ENCODE results near the gene VAV3.

The VAV3 gene

GRCh38 chr1:107810291-107810951 is 154.6 kb downstream of the VAV3 start:
- Histone ChIP-seq H3K27me3 (ENCODE audit: control insufficient read depth, insufficient read depth, low read length) (no peaks in the 10 kb centered on the region), H3K9me3 (ENCODE audit: control insufficient read depth, insufficient read depth, low read depth, low read length) (no peaks in the 10 kb centered on the region), H3K4me1 (ENCODE audit: control insufficient read depth, insufficient read depth, low read length) (peaks cover 11% of the 10 kb centered on the region; the same call in 1 of the 2 replicates), H3K27ac (ENCODE audit: low read depth, low read length) (no peak overlapping the region), H3K36me3 (ENCODE audit: control insufficient read depth, insufficient read depth, low read length) (no peaks in the 10 kb centered on the region), H3K4me3 (ENCODE audit: low read depth, low read length) (no peak overlapping the region), H3K9ac (ENCODE audit: low read length) (no peak overlapping the region)

DNA sequence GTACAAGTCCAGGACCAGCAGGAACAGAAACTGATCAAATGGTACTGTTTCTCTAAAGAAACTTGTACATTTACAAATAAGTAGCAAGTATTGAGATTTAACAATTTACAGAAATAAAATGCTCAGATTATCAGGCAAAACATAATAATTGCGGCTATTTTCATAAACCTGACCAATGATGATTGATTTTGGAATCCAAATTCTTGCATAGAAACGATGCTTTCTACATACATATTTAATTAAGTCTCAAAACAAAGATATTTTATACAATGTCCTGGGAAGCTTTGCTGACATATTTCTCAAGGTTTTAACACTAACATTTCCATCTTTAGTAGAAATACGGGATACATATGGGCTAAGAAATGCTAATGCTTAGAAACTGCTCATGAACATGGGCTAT is 157.1 kb downstream of the VAV3 start:
- no peak overlapping the region for H3K9ac ChIP-seq (ENCODE audit: low read length)
- H3K27me3 ChIP-seq (ENCODE audit: control insufficient read depth, insufficient read depth, low read length) = no peaks in the 10 kb centered on the region
- H3K36me3 ChIP-seq (ENCODE audit: control insufficient read depth, insufficient read depth, low read length) = no peaks in the 10 kb centered on the region
- H3K4me3 ChIP-seq (ENCODE audit: low read depth, low read length) = no peak overlapping the region
- peaks cover 30% of the 10 kb centered on the region; the same call in 1 of the 2 replicates for H3K4me1 ChIP-seq (ENCODE audit: control insufficient read depth, insufficient read depth, low read length)
- no peaks in the 10 kb centered on the region for H3K9me3 ChIP-seq (ENCODE audit: control insufficient read depth, insufficient read depth, low read depth, low read length)
- H3K27ac ChIP-seq (ENCODE audit: low read depth, low read length) = no peak overlapping the region

DNA sequence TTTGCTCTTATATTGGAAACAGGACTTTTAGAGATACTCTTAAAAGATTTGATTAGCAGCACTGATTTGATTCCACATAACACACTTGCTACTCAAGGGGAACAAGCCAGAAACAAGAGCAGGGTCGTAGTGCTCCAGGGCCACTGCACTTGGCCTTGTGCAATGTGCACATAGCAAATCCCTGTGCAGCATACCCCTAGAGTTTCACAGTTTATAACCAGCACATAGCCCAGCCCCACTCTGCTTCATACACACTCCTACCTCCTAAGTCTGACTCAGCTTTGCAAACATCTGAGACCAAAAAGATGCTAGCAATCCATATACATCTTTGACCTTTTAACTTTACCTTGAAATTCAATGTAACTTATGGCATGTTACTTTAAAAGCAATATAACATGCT is 157.6 kb downstream of the VAV3 start:
- H3K9me3 ChIP-seq (ENCODE audit: control insufficient read depth, insufficient read depth, low read depth, low read length) = no peaks in the 10 kb centered on the region
- H3K4me1 ChIP-seq (ENCODE audit: control insufficient read depth, insufficient read depth, low read length) = peaks cover 30% of the 10 kb centered on the region; the same call in 1 of the 2 replicates
- no peak overlapping the region for H3K27ac ChIP-seq (ENCODE audit: low read depth, low read length)
- no peaks in the 10 kb centered on the region for H3K36me3 ChIP-seq (ENCODE audit: control insufficient read depth, insufficient read depth, low read length)
- H3K9ac ChIP-seq (ENCODE audit: low read length) = no peak overlapping the region
- no peak overlapping the region for H3K4me3 ChIP-seq (ENCODE audit: low read depth, low read length)
- H3K27me3 ChIP-seq (ENCODE audit: control insufficient read depth, insufficient read depth, low read length) = no peaks in the 10 kb centered on the region

DNA sequence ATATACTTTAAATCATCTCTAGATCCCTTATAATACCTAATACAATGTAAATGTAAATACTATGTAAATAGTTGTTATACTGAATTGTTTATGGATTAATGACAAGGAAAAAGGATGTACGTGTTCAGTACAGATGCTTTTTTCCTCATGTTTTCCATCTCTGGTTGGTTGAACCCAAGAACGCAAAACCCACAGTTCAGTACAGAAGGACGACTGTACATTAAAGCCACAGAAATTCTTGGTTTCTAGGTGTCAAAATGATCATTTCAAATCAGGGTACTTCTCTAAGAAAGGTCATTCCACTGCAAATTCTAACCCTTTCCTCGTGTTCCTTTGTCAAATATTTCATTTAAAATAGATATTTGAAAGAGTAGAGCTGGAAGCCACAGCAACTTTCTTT is 158.1 kb downstream of the VAV3 start:
- Histone ChIP-seq H3K27me3 (ENCODE audit: control insufficient read depth, insufficient read depth, low read length) (no peaks in the 10 kb centered on the region), H3K4me1 (ENCODE audit: control insufficient read depth, insufficient read depth, low read length) (peaks cover 30% of the 10 kb centered on the region; the same call in 1 of the 2 replicates), H3K9me3 (ENCODE audit: control insufficient read depth, insufficient read depth, low read depth, low read length) (no peaks in the 10 kb centered on the region), H3K4me3 (ENCODE audit: low read depth, low read length) (no peak overlapping the region), H3K9ac (ENCODE audit: low read length) (no peak overlapping the region), H3K27ac (ENCODE audit: low read depth, low read length) (no peak overlapping the region), H3K36me3 (ENCODE audit: control insufficient read depth, insufficient read depth, low read length) (no peaks in the 10 kb centered on the region)

DNA sequence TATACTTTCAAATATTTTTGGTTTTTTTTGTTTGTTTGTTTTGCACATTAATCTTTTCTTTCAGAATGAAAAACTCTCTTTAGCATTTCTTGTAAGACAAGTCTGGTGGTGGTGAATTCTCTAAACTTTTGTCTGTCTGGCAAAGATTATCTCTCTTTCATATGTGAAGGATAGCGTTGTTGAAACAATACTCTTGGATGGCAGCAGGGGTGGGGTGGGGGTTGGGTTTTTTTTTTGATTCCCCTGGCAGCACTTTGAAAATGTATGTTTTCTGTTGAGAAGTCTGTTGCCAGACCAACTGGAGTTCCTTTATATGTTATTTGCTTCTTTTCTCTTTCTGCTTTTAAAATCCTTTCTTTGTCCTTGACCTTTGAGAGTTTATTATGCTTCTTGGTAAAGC is 160.2 kb downstream of the VAV3 start:
- Histone ChIP-seq H3K4me3 (ENCODE audit: low read depth, low read length) (no peak overlapping the region), H3K27me3 (ENCODE audit: control insufficient read depth, insufficient read depth, low read length) (no peaks in the 10 kb centered on the region), H3K27ac (ENCODE audit: low read depth, low read length) (0 out of 2 replicates have a peak overlapping the region, but pooled peaks have one; percentile 9), H3K4me1 (ENCODE audit: control insufficient read depth, insufficient read depth, low read length) (peaks cover 30% of the 10 kb centered on the region; the same call in 1 of the 2 replicates), H3K9ac (ENCODE audit: low read length) (no peak overlapping the region), H3K36me3 (ENCODE audit: control insufficient read depth, insufficient read depth, low read length) (no peaks in the 10 kb centered on the region), H3K9me3 (ENCODE audit: control insufficient read depth, insufficient read depth, low read depth, low read length) (peaks cover 7% of the 10 kb centered on the region; the same call in 1 of the 2 replicates)

- peak overlapping the region; percentile 9; the same call in 1 of the 2 replicates for H3K27ac ChIP-seq (ENCODE audit: low read depth, low read length)
- peaks cover 30% of the 10 kb centered on the region; the same call in 1 of the 2 replicates for H3K4me1 ChIP-seq (ENCODE audit: control insufficient read depth, insufficient read depth, low read length)
- H3K4me3 ChIP-seq (ENCODE audit: low read depth, low read length) = no peak overlapping the region
- no peak overlapping the region for H3K9ac ChIP-seq (ENCODE audit: low read length)
- no peaks in the 10 kb centered on the region for H3K36me3 ChIP-seq (ENCODE audit: control insufficient read depth, insufficient read depth, low read length)
- no peaks in the 10 kb centered on the region for H3K27me3 ChIP-seq (ENCODE audit: control insufficient read depth, insufficient read depth, low read length)
- peaks cover 7% of the 10 kb centered on the region; the same call in 1 of the 2 replicates for H3K9me3 ChIP-seq (ENCODE audit: control insufficient read depth, insufficient read depth, low read depth, low read length)
These were observed 160.8 kb downstream of the VAV3 start for GRCh38 chr1:107804134-107804533.

GRCh38 chr1:107803579-107803978 is 161.4 kb downstream of the VAV3 start:
- H3K4me1 ChIP-seq (ENCODE audit: control insufficient read depth, insufficient read depth, low read length) = peaks cover 30% of the 10 kb centered on the region; the same call in 1 of the 2 replicates
- no peak overlapping the region for H3K4me3 ChIP-seq (ENCODE audit: low read depth, low read length)
- H3K9ac ChIP-seq (ENCODE audit: low read length) = no peak overlapping the region
- no peaks in the 10 kb centered on the region for H3K36me3 ChIP-seq (ENCODE audit: control insufficient read depth, insufficient read depth, low read length)
- H3K27me3 ChIP-seq (ENCODE audit: control insufficient read depth, insufficient read depth, low read length) = no peaks in the 10 kb centered on the region
- H3K9me3 ChIP-seq (ENCODE audit: control insufficient read depth, insufficient read depth, low read depth, low read length) = peaks cover 7% of the 10 kb centered on the region; the same call in 1 of the 2 replicates
- H3K27ac ChIP-seq (ENCODE audit: low read depth, low read length) = no peak overlapping the region

DNA sequence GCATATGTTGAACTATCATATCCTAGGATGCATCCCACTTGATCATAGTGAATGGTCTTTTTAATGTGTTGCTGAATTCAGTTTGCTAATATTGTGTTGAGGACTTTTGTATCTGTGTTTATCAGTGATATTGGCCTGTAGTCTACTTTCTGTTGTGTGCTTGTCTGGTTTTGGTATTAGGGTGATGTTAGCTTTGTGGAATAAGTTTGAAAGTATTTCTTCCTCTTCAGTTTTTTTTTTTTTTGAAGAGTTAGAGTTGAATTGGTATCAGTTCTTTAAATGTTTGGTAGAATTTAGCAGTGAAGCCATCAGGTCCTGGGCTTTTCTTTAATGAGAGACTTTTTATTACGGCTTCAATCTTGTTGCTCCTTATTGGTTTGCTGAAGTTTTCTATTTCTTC is 162.3 kb downstream of the VAV3 start:
- Histone ChIP-seq H3K4me3 (ENCODE audit: low read depth, low read length) (no peak overlapping the region), H3K27me3 (ENCODE audit: control insufficient read depth, insufficient read depth, low read length) (no peaks in the 10 kb centered on the region), H3K9ac (ENCODE audit: low read length) (no peak overlapping the region), H3K9me3 (ENCODE audit: control insufficient read depth, insufficient read depth, low read depth, low read length) (peaks cover 7% of the 10 kb centered on the region; the same call in 1 of the 2 replicates), H3K4me1 (ENCODE audit: control insufficient read depth, insufficient read depth, low read length) (peaks cover 30% of the 10 kb centered on the region; the same call in 1 of the 2 replicates), H3K27ac (ENCODE audit: low read depth, low read length) (no peak overlapping the region), H3K36me3 (ENCODE audit: control insufficient read depth, insufficient read depth, low read length) (no peaks in the 10 kb centered on the region)

DNA sequence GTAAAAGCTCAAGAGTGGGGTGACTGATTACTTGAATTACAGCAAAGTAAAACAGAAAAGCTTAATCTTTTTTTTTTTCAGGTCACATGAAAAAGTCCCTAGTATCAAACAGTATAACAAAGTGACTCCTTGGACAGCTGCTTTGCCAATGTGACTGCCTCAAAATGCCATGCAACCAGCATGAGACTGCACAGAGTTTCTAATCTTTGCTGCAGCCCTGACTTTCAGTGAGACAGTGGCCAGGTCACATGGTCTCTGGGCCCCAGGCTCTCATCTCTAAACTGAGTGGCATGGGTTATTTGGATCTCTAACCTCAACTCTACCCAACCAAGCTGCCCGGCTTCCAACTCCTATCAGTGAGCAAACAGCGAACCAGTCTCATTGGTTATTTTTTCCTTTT is 169.0 kb downstream of the VAV3 start:
- Histone ChIP-seq H3K4me1 (ENCODE audit: control insufficient read depth, insufficient read depth, low read length) (0 out of 2 replicates have a peak, but pooled peaks cover 6% of the 10 kb centered on the region), H3K4me3 (ENCODE audit: low read depth, low read length) (no peak overlapping the region), H3K27ac (ENCODE audit: low read depth, low read length) (no peak overlapping the region), H3K9me3 (ENCODE audit: control insufficient read depth, insufficient read depth, low read depth, low read length) (peaks cover 4% of the 10 kb centered on the region; the same call in 1 of the 2 replicates), H3K36me3 (ENCODE audit: control insufficient read depth, insufficient read depth, low read length) (no peaks in the 10 kb centered on the region), H3K9ac (ENCODE audit: low read length) (no peak overlapping the region), H3K27me3 (ENCODE audit: control insufficient read depth, insufficient read depth, low read length) (no peaks in the 10 kb centered on the region)

GRCh38 chr1:107795441-107795840 is 169.5 kb downstream of the VAV3 start:
- Histone ChIP-seq H3K4me1 (ENCODE audit: control insufficient read depth, insufficient read depth, low read length) (0 out of 2 replicates have a peak, but pooled peaks cover 6% of the 10 kb centered on the region), H3K4me3 (ENCODE audit: low read depth, low read length) (no peak overlapping the region), H3K27me3 (ENCODE audit: control insufficient read depth, insufficient read depth, low read length) (no peaks in the 10 kb centered on the region), H3K36me3 (ENCODE audit: control insufficient read depth, insufficient read depth, low read length) (no peaks in the 10 kb centered on the region), H3K9me3 (ENCODE audit: control insufficient read depth, insufficient read depth, low read depth, low read length) (no peaks in the 10 kb centered on the region), H3K27ac (ENCODE audit: low read depth, low read length) (no peak overlapping the region), H3K9ac (ENCODE audit: low read length) (no peak overlapping the region)

- Histone ChIP-seq H3K27ac (ENCODE audit: low read depth, low read length) (no peak overlapping the region), H3K9me3 (ENCODE audit: control insufficient read depth, insufficient read depth, low read depth, low read length) (no peaks in the 10 kb centered on the region), H3K4me3 (ENCODE audit: low read depth, low read length) (no peak overlapping the region), H3K27me3 (ENCODE audit: control insufficient read depth, insufficient read depth, low read length) (no peaks in the 10 kb centered on the region), H3K36me3 (ENCODE audit: control insufficient read depth, insufficient read depth, low read length) (no peaks in the 10 kb centered on the region), H3K4me1 (ENCODE audit: control insufficient read depth, insufficient read depth, low read length) (0 out of 2 replicates have a peak, but pooled peaks cover 6% of the 10 kb centered on the region), H3K9ac (ENCODE audit: low read length) (no peak overlapping the region)
These were observed 170.4 kb downstream of the VAV3 start for GRCh38 chr1:107794571-107794970.

All from HUES6 (cell line).